Measurements from ENCODE around the gene FAM9B.
"Not testable (repeated sequence)": the region's sequence is repeated elsewhere in the genome, so short reads cannot be mapped to it uniquely, and the experiment has no call there.

The FAM9B gene

GRCh38 chrX:9033989-9034388 lies at the start of gene FAM9B:
Gene FAM9B (minus strand): TSS chrX:9034127. CDS start chrX:9032986, 1,141 bp downstream.
- DNase-seq = no peak

GRCh38 chrX:9081271-9081670 lies 47.3 kb upstream of the FAM9B start:
- no peak for DNase-seq

- DNase-seq = no peak
These were observed 40.4 kb upstream of the FAM9B start for GRCh38 chrX:9074326-9074725.

- no peak for DNase-seq
These were observed 38.4 kb upstream of the FAM9B start for GRCh38 chrX:9072281-9072680.

GRCh38 chrX:9071031-9071650 lies 37.2 kb upstream of the FAM9B start:
- no peak for DNase-seq

GRCh38 chrX:9069573-9069972 lies 35.6 kb upstream of the FAM9B start:
- no peak for DNase-seq

GRCh38 chrX:9064694-9065093 lies 30.8 kb upstream of the FAM9B start:
- DNase-seq = no peak

- DNase-seq = no peak
These were observed 28.7 kb upstream of the FAM9B start for GRCh38 chrX:9062641-9063040.

GRCh38 chrX:9055354-9055753 lies 21.4 kb upstream of the FAM9B start:
- no peak for DNase-seq

- no peak for DNase-seq
These were observed 18.2 kb upstream of the FAM9B start for GRCh38 chrX:9052081-9052480.

GRCh38 chrX:9050331-9050730 lies 16.4 kb upstream of the FAM9B start:
- DNase-seq = no peak

GRCh38 chrX:9048801-9049200 lies 14.9 kb upstream of the FAM9B start:
- no peak for DNase-seq

GRCh38 chrX:9038244-9038643 lies 4.3 kb upstream of the FAM9B start:
- no peak for DNase-seq

- no peak for DNase-seq
These were observed 3.4 kb upstream of the FAM9B start for GRCh38 chrX:9037296-9037695.

- DNase-seq = no peak
These were observed 341 bp downstream of the FAM9B start for GRCh38 chrX:9033586-9033985.

- no peak for DNase-seq
These were observed 748 bp downstream of the FAM9B start for GRCh38 chrX:9033179-9033578.

- DNase-seq = no peak
These were observed 10.6 kb downstream of the FAM9B start for GRCh38 chrX:9023293-9023692.

- DNase-seq = no peak
These were observed 14.8 kb downstream of the FAM9B start for GRCh38 chrX:9019151-9019550.

GRCh38 chrX:9018332-9018731 lies 15.6 kb downstream of the FAM9B start:
- DNase-seq = not testable (repeated sequence)

GRCh38 chrX:9003041-9003440 lies 30.9 kb downstream of the FAM9B start:
- no peak for DNase-seq

GRCh38 chrX:8988446-8988845 lies 45.5 kb downstream of the FAM9B start:
- no peak for DNase-seq

- DNase-seq = no peak
These were observed 46.2 kb downstream of the FAM9B start for GRCh38 chrX:8987672-8988250.

GRCh38 chrX:8984231-8984630 lies 49.7 kb downstream of the FAM9B start:
- DNase-seq = no peak

GRCh38 chrX:8981723-8982122 lies 52.2 kb downstream of the FAM9B start:
- DNase-seq = no peak

- no peak for DNase-seq
These were observed 53.2 kb downstream of the FAM9B start for GRCh38 chrX:8980756-8981155.
